GM03348 (cell line): Measurements from ENCODE around the gene CDH4.

Experiments
- DNase-seq: peaks from one replicate; pipeline ENCODE4 v3.0.0; 2012; ENCODE audit warnings: low spot score

CDH4 gene

DNA sequence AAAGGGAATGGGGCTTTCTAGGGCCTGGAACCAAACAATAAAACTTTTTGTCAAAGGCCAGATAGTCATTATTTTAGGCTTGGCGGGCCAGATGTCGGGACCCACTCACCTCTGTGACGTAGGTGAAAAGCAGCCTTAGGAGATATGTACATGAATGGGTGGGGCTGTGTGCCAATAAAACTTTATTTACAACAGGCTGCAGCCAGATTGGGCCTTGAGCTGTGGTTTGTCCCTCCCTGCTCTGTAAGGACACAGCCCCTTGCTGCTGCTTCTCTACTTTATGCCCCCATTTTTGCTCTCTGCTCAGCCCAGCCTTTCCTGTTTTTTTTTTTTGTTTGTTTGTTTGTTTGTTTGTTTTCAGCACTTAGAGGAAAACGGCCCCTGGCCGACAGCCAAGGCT, 32.7 kb downstream of the CDH4 start:
- DNase-seq: no peak

DNA sequence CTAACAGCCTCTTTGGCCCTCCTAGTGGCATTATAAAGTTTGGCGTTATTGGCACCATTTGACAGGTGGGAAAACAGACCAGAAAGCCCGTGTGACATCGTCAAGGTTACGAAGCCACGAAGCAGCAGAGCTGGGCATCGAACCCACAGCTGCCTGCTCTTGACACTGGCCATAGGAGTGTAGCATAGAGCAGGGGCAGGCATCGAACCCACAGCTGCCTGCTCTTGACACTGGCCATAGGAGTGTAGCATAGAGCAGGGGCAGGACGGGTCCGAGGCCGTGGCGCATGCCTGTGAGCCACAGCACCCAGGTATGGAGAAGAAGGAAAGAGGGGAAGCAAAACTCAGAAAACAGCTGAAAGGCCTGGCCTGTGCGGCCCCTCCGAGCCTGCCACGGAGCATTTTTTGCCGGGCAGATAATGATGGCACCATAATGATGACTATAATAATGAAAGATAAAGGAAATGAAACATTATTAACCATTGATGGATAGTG, 33.1 kb downstream of the CDH4 start:
- DNase-seq: no peak

DNA sequence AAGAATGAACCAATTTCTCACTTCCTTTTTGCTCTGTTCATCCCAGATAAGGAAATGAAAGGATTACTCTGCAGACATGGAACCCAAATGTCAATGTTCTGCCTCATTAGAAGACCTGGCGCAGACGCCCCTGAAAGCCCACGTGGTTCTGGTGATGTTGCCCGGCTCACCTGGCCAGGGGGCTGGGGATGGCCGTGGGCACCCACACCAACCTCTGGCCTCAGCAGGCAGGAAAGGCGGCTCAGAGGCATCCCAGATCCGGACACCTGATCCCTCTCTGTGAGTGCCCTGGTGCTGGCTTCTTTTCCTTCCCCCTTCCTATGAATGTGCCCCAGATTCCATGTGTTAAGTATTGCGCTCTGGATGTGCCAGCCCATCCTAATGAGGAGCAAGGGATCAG, 33.6 kb downstream of the CDH4 start:
- no peak for DNase-seq

DNA sequence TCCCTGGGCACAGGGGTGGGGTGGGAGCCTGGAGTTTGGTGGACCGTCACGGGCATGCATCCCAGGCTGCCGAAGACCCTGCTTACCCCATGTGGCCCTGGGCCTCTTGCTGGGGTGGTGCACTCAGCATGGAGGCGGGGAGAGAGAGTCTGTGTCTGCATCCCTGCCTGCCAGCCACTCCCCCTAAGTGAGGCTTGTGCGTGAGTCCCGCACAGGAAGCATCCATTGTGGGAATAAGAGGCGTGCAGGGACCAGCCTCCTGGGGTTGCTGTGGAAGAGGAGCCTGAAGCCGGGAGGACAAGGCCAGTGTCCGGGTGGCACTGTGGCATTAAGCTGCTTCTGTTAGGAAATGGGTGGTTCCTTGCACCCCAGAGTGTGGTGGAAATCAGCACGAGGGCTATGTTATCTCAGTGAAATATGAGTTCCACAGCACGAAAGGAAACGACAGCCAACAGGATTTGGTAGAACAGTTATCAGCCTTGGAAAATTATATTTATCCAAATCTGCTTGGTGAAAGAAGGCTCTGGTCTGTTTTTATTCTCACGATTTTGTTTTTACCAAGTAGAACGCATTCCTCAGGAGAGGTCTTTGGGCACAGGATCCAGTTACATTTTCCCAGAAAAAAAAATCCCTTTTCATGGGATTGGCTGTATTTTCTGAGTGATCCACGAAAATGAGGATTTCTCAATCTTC, 35.7 kb downstream of the CDH4 start:
- DNase-seq: no peak

DNA sequence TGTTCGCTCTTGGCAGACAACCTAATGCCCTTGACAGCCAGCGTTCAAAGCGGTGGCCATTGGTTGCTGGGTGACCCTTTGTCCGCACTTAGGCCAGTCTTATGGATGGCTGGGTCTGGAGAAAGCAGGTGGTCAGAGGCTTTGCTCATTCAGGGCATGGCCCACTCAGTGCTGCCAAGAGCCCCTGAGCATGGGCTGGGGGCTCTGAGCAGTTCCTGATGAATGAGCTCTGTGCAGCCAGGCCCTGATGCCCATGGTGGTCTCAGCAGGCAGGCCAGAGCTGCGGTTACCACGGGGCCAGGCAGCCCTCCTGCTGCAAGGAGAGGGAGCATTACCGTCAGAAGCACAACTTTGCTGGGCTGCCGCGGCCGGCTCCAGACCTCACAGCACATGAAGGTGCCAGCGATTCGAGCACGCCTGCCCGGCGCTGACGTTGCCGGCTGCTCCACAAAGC, 36.3 kb downstream of the CDH4 start:
- no peak for DNase-seq

DNA sequence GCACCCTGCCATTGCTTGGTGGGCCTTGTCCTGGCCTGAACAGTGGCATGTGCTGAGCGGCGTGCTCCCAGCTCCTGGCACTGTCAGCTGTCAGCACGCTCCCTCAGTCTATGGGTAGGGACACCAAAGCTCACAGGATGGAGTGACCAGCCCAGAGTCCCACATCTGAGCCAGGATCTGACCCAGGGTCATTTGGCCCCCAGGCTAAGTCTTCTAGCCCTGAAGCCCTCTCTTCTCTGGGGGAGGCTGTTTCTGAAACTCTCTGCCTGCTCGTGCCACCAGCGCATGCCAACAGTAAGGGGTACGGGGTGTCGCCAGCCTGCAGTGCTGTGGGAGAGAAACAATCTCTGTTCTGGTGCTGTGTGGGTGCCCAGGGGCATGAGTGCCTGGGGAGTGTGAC, 37.1 kb downstream of the CDH4 start:
- DNase-seq: no peak

DNA sequence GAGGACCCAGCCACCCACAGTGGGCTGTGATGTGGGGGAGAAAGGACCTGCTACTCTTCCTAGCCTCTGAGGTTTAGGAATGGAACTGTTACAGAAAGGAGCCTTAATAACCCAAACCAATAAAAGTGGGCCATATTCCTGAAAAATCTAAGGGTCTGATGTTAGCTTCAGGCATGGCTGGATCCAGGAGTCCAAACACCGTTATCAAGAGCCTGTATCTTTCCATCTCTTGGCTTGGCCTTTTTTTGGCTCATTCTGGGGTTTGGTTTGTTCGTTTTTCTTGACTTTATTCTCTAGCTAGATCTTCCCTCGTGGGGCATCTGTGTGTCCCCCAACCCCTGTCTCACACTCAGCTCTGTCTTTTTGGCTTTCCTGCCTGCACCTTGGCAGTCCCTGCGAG, 38.7 kb downstream of the CDH4 start:
- no peak for DNase-seq

DNA sequence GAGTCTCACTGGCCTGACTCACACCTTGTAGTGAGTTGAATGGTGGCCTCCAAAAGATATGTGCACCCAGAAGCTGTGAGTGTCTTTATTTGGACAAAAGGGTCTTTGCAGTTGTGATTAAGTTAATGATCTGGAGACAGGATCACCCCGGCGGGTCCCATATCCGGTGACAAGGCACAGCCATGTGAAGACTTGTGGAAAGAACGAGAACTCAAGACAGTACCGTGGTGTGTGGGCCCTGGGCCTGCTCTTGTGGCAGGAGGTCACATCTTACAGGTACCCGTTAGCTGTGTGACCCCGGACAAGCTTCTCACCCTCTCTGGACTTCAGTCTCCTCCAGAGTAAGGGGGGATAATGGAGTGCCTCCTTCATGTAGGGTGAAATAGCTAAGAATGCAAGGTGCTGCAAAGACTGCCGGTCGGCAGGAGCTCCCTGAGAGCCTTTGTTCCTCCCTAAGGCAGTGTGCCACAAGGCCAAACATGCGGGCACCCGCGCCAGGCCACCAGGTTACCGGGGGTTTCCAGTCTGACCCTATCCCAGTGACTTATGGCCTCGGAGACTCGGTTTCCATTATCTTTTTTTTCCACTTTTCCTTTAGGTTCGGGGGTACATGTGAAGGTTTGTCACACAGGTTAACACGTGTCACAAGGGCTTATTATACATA, 39.2 kb downstream of the CDH4 start:
- DNase-seq: no peak

DNA sequence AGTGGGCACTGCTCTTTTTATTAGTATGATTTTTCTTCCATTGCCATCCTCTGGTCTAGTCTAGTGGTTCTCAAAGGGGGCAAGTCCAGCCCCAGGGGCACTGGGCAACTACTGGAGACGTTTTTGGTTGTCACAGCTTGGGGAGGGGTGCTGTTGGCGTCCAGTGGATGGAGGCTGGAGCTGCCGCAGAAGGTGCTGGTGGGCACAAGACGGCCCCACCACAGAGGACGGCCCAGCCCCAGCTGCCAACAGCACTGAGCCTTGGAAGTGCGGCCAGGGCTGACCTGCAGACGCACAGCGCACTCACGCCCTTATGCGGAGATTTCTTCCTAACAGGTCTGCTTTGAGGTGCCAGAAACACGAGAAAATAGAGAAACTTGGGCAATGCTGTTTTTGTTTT, 40.3 kb downstream of the CDH4 start:
- DNase-seq: no peak

DNA sequence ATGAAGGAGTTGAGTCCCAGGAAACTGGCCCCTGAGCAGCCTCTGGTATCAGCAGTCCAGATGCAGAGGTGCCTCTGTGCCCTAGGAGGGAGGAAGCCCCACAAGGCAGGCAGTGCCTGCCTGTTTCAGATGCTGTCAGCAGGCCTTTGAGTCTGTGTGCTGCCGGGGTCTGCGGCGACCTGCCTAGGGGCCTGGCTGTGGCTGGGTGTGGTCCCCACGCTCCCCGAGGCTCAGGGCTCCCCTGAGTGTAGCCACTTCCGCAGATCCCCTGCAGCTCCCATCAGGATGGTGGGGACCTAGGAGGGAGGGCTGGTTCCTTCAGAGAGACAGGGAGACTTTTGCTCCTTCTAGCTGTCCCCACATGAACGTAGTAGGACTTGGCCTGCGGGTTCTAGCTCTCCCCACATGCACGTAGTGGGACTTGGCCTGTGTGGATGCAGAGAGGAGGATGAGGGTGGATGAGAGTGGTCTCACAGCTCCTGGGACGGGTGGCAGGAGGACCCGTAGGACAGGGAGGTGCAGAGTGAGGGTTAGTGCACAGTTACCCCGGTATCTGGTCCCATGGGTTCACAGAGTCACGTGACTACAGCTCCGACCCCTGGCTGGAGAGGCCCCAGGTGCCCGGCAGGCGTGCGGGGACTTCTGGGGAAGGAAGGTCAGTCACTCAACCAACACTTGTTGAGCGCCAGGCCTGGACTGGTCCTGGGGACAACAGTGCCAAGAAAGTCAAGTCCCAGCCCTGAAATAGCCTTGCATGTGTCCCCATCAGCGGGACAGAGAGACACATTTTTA, 41.0 kb downstream of the CDH4 start:
- no peak for DNase-seq

DNA sequence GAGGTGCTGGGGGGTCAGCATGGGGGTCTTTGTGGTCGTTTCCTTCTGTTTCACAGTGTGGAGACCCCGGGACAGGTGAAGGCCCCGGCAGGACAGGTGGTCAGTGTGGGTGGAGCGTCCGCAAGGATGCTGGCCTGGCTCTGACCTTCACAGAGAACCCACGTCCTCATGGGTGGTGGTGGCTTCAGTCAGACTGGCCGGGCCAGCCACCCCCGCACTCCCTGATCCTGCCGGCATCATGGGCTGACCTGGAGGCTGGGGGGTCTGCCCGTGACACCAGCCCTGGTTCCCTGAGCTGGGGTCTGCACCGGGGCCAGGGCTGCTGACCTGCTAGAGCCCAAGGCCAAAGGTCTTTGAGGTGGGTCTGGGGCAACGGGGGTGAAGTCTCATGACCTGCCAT, 41.9 kb downstream of the CDH4 start:
- no peak for DNase-seq

DNA sequence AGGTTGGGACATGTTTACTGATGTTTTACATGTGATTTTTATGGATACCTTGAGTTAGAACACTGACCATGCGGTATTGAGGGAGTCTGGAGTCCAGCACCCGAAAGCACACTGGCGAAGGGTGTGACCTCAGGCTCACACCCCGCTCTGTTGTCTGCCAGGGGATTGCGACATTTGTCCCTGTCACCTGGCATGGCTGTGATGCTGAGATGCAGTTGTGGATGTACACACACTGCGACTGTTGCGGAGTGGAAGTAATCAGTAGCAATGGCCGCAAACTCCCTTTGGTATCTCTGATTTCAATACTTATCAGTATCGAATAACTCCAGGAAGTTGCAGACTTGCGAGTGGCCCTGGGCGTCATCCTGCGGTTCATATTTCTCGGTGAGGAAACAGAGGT, 43.2 kb downstream of the CDH4 start:
- DNase-seq: no peak

DNA sequence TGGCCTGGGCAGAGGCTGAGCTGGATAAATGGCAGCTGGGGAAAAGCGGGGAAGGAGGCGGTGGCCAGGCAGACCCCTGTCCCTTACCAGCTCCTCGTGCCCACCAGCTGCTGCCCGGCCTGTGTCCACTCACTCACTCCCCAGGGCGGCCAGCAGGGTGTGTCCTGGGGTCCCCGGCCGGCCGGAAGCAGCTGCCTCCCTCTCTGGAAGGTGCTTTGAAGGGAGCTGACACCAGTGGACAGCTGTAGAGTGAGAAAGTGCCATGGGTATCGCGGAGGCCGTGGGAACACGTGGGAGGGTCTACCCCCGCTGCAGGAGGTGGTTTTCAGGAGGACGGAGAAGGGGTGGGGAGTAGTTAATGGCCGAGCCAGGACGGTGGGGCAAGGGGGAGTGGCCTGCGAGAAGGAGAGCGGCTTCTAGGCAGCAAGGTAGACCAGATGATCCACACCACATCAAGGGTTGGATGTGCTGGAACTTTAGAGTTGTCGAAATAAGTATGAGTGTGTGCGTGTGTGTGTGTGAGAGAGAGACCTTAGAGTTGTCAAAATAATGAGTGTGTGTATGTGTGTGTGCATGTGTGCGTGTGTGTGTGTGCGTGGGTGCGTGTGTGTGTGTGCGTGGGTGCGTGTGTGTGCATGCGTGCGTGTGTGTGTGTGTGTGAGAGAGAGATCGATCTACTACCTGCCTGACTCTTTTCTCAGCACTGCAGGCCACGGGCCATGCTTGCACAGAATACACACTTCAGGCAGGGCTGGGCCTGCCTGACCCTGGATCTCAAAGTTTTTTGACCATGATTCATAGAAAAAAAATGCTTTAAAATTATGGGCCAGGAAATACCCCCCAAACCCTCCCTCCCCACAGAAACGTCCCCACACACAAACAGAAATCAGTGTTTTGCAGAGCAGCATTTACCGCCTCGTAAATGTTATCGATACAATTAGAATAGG, 43.9 kb downstream of the CDH4 start:
- no peak for DNase-seq

DNA sequence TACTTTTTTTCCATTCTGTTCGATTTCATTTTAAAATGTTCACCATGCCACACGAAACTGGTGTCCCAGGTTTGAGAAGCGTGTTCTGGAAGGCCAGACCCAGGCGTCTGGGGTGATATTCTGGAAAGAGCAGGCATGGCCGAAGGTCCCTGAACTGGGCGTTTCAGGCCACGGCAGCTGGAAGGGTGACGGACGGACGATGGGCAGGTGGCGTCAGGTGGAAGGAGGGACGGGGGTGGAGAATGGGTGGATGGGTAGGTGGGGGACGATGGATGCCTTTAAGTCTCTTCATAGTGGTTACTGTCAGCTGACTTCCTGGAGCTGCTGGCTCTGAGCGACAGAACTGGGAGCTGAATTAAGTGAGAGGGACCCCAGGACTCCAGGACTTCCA, 44.6 kb downstream of the CDH4 start:
- no peak for DNase-seq

DNA sequence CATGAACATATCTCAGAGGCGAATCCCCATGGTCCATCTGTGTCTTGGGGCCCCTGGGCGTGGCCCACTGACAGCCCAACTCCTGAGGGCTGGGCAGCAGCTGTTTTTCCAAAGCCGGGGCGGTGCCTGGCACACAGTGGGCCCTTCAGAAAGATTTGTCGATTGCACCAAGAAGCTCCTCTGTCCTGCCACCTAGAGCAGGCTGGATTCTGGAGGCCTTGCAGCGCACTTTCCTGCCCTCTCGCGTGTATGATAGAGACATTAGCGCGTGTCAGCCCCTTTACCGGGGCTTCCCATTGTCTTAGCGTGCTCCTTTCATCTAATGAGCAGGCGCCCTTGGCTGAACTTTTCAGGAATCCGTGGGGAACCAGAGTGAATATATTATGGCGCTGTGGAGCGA, 45.4 kb downstream of the CDH4 start:
- DNase-seq: no peak

DNA sequence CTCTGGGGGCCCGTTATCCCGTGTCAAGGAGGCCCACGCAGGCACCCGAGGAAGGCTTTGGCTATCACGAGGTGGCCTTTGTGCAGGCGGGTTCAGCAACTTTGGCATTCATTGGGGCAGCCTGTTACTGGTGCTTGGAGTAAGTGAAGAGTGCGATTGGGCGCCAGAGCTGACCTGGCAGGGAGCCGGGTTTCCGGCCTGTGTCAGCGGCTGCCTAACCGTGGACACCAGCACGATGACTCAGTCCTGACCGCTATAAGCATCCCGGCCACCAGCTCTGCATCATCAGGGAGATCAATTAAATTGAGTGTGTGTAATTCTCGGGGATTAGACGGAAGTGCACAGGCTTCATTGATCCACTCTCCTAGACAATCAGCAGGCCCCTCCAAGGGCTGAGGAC, 45.9 kb downstream of the CDH4 start:
- DNase-seq: no peak

DNA sequence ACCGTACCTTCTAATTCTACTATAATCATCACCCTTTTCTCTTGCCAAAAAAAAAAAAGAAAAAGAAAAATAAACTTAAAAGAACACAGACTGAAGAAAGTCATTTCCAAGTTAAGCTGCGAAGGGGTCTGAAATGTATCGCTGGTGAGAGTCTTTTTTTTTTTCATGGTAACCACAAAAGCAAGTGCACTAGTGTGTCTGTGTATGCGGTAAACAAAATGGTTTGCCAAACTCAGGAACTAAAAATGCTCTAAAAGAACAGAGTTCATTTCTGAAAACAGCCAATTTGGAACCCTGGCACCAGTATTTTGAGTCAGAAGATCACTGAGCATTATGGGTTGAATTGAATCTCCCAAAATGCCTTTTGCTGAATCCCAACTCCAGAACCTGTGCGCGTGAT, 46.6 kb downstream of the CDH4 start:
- DNase-seq: no peak

DNA sequence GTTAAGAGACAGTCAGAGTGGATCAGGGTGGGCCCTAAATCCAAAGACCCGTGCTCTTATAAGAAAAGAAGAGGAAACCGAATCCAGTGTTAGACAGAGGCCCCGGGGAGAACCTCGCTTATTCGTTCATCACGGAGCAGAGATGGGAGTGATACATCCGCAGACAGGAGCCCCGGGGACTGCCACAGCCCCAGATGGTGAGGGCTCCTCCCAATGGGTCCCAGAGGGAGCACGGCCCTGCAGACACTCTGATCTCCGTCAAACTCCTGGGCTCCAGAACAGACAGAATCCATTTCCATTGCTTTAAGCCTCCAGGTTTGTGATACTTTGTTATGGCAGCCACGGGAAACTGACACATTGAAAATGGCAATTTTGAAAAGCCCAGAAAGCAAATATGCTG, 47.0 kb downstream of the CDH4 start:
- DNase-seq: no peak

DNA sequence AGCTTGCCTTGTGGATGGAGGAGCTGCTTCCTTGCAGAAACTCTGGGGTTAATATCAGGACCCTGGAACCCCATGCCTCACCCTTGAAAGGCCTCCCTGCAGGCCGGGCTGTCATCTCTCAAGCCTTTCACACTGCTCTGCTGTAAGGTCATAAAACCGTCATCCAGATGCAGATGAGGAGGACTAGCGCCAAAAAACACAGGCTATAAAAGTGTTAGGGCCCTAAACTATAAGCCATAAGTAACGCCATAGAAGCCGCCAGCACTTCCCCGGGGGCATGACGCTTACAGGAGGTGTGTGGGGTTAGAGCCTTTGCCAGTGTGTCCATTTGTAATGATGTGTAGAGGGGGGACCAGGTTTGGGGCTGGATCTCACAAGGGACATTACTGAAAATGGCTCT, 47.6 kb downstream of the CDH4 start:
- DNase-seq: no peak

DNA sequence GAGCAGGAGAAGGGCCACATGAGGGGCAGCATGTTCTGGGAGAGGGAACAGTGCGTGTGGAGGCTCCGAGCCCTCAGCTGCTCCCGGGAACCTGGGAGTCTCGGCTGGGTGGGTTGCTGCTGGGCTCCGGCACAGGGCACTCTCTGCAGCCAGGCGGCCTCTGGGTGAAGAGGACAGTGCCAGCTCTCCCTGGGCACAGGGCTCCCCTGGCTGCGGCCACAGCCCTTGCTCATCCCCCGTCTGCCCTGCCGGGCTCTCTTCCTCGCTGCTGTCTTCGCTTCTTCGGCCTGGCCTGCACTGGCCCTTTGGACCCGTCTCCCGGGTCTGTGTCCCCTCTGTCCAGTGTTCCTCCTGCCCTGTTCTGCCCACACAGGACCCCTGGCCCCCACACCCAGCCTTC, 48.2 kb downstream of the CDH4 start:
- DNase-seq: no peak

DNA sequence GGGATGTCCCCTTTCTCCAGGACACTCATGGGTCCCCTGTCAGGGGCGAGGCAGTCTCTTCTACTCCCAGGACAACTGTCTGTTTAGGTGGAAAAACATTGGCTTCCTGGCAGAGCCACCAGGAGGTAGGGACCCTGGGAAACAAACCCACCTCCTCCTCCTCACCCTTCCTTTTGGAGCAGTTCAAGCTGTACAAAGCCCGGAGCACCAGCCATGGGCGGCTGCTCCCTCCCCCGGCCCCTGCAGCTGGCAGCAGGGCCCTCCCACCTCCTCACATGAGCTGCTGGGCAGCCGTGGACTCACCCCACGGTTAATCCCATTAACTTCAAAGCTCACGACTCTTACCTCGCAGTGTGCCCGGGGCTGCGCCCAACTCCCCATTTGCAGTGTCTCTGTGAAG, 48.6 kb downstream of the CDH4 start:
- no peak for DNase-seq
